GM12878 (cell line): Measurements from ENCODE around the gene PALLD. TPM values are rescaled to one million over a fixed set of nuclear protein-coding genes. Genes with fewer than 3 reads are reported as not detected.

Experiments
- ATF3 ChIP-seq: IDR thresholded peaks from 2 replicates; pipeline ENCODE4 v1.6.1; 2011; ENCODE audit warnings: low read depth, mild to moderate bottlenecking, low read length, moderate library complexity, borderline replicate concordance; ENCODE audit errors: extremely low read depth
- ATF7 ChIP-seq: fragments of 450-650 bp; IDR thresholded peaks from 2 replicates; pipeline ENCODE4 v1.6.1; 2016; ENCODE audit warnings: low read depth, mild to moderate bottlenecking
- BHLHE40 ChIP-seq, 2 experiments: fragments of 450-650 bp in 1 of 2; IDR thresholded peaks; 2 replicates each; pipeline ENCODE4 v1.6.1; 2011 to 2017; ENCODE audit warnings: low read depth in 2 of 2, borderline replicate concordance in 1 of 2, improper control_type of control experiment in 1 of 2, low read length in 1 of 2, mild to moderate bottlenecking in 1 of 2
- CBX3 ChIP-seq: fragments of 200-600 bp; sonication (generic); IDR thresholded peaks from 2 replicates; pipeline ENCODE4 v1.6.1; 2016; ENCODE audit warnings: low read depth, borderline replicate concordance
- CBX5 ChIP-seq: sonication (generic); IDR thresholded peaks from 2 replicates; pipeline ENCODE4 v1.6.1; 2016; ENCODE audit warnings: low read depth, moderate library complexity, mild to moderate bottlenecking, inconsistent platforms
- CREM ChIP-seq: IDR thresholded peaks from 2 replicates; pipeline ENCODE4 v1.6.1; 2014; ENCODE audit warnings: antibody characterized with exemption, low read depth
- E2F4 ChIP-seq: IDR thresholded peaks from 2 replicates; pipeline ENCODE4 v1.6.1; 2012; ENCODE audit warnings: low read depth, low read length, improper control_type of control experiment
- E4F1 ChIP-seq: fragments of 450-650 bp; IDR thresholded peaks from 2 replicates; pipeline ENCODE4 v1.6.1; 2018; ENCODE audit warnings: borderline replicate concordance, mild to moderate bottlenecking; ENCODE audit not compliant: partially characterized antibody
- FOS ChIP-seq: IDR thresholded peaks from 3 replicates; pipeline ENCODE4 v1.6.1; 2011; ENCODE audit warnings: borderline replicate concordance; ENCODE audit not compliant: insufficient read length; ENCODE audit errors: extremely low read depth
- GATAD2B ChIP-seq: fragments of 450-650 bp; conservative IDR thresholded peaks from 2 replicates; pipeline ENCODE4 v1.6.1; 2017; ENCODE audit warnings: low read depth, mild to moderate bottlenecking, moderate library complexity
- HDAC6 ChIP-seq: fragments of 200-600 bp; sonication (generic); IDR thresholded peaks from one replicate; pipeline ENCODE4 v1.8.0; 2017; ENCODE audit warnings: antibody characterized with exemption; ENCODE audit not compliant: unreplicated experiment
- IRF4 ChIP-seq: IDR thresholded peaks from 2 replicates; pipeline ENCODE4 v1.6.1; 2011; ENCODE audit warnings: low read depth, low read length
- IRF5 ChIP-seq: fragments of 450-650 bp; IDR thresholded peaks from 2 replicates; pipeline ENCODE4 v1.6.1; 2017; ENCODE audit warnings: borderline replicate concordance
- LARP7 ChIP-seq: fragments of 450-650 bp; IDR thresholded peaks from 2 replicates; pipeline ENCODE4 v1.6.1; 2017; ENCODE audit warnings: mild to moderate bottlenecking
- NBN ChIP-seq: fragments of 450-650 bp; IDR thresholded peaks from 2 replicates; pipeline ENCODE4 v1.6.1; 2016
- PAX5 ChIP-seq: IDR thresholded peaks from 2 replicates; pipeline ENCODE4 v1.6.1; 2011; ENCODE audit warnings: low read depth, low read length, borderline replicate concordance
- RELA ChIP-seq: fragments of 450-650 bp; IDR thresholded peaks from 2 replicates; pipeline ENCODE4 v1.8.0; 2014; ENCODE audit warnings: borderline replicate concordance; ENCODE audit not compliant: partially characterized antibody
- SMARCA5 ChIP-seq: fragments of 450-650 bp; IDR thresholded peaks from 2 replicates; pipeline ENCODE4 v1.6.1; 2017; ENCODE audit warnings: mild to moderate bottlenecking
- SUZ12 ChIP-seq: fragments of 200-600 bp; sonication (generic); IDR thresholded peaks from one replicate; pipeline ENCODE4 v1.6.1; 2018; ENCODE audit warnings: antibody characterized with exemption, mild to moderate bottlenecking; ENCODE audit not compliant: unreplicated experiment
- TARDBP ChIP-seq: IDR thresholded peaks from 2 replicates; pipeline ENCODE4 v1.6.1; 2016; ENCODE audit warnings: borderline replicate concordance
- TCF12 ChIP-seq: IDR thresholded peaks from 2 replicates; pipeline ENCODE4 v1.6.1; 2011; ENCODE audit warnings: low read depth, mild to moderate bottlenecking, low read length
- TCF7 ChIP-seq: IDR thresholded peaks from 2 replicates; pipeline ENCODE4 v1.6.1; 2014; ENCODE audit warnings: antibody characterized with exemption, borderline replicate concordance
- USF1 ChIP-seq: IDR thresholded peaks from 2 replicates; pipeline ENCODE4 v1.6.1; 2011; ENCODE audit warnings: borderline replicate concordance, low read depth, mild to moderate bottlenecking, moderate library complexity, mixed read lengths, low read length; ENCODE audit not compliant: insufficient read depth; ENCODE audit errors: extremely low read length
- ZBED1 ChIP-seq: IDR thresholded peaks from 2 replicates; pipeline ENCODE4 v1.6.1; 2016; ENCODE audit warnings: borderline replicate concordance
- ZNF24 ChIP-seq: fragments of 450-650 bp; IDR thresholded peaks from 2 replicates; pipeline ENCODE4 v1.6.1; 2017; ENCODE audit warnings: antibody characterized with exemption, mild to moderate bottlenecking
- ZNF384 ChIP-seq: IDR thresholded peaks from 2 replicates; pipeline ENCODE4 v1.6.1; 2012; ENCODE audit warnings: low read depth, mild to moderate bottlenecking, low read length, improper control_type of control experiment, borderline replicate concordance
- polyA plus RNA-seq, 11 experiments: library from polyadenylated mRNA; depleted of rRNA in 4 of 11; unstranded in 6 of 11; stranded (reverse) in 5 of 11; fragments of >200 nt; fragmentation: Nextera tagmentation in 4 of 11; fragmentation: Illumina TruSeq in 1 of 11; extraction: Ambion mirVana in 4 of 11; extraction: Trizol in 1 of 11; gene quantifications; 1 replicate in 1 of 11; 2 replicates in 10 of 11; pipeline versions ENCODE4 v1.2.1 to v1.2.3, GENCODE V29; 2011 to 2016; ENCODE audit warnings: inconsistent platforms in 2 of 11, missing spikeins in 2 of 11, low read depth in 1 of 11
- total RNA-seq, 4 experiments: library from RNA; depleted of rRNA in 3 of 4; stranded (reverse); fragments of >200 nt in 3 of 4; fragmentation: Illumina TruSeq in 1 of 4; extraction: Trizol in 1 of 4; gene quantifications; 2 replicates each; pipeline versions ENCODE4 v1.2.1 to v1.2.3, GENCODE V29; 2013 to 2021

Gene PALLD
- total and polyA plus RNA-seq, 10 of the 15 experiments (the other 5 are each of a cell fraction or from before 2014, with no cell fraction given) = 1.0 to 7.7 (median 1.7) TPM

GRCh38 chr4:168831919-168832762, 335.3 kb downstream of the PALLD start (continued):
- TF ChIP-seq E4F1 (no peak), BHLHE40 (IDR thresholded peaks at IDR 0.05; ENCODE audit: borderline replicate concordance in 1 of 2, low read depth in 2 of 2, low read length in 1 of 2) (peak in 1 of 2 experiments; percentile 33; a peak in 2 of 4 replicates), ZBED1 (no peak), PAX5 (no peak), TCF12 (no peak), LARP7 (no peak), HDAC6 (no peak), SMARCA5 (no peak), SUZ12 (no peak), IRF4 (no peak), IRF5 (no peak), FOS (no peak), USF1 (no peak), CBX5 (no peak), NBN (no peak), TARDBP (no peak), CREM (no peak), RELA (no peak), ATF3 (no peak), CBX3 (no peak), GATAD2B (peak; percentile 67; the same call in 1 of the 2 replicates), ZNF24 (0 out of 2 replicates have a peak, but pooled peaks have one; percentile 27), E2F4 (no peak), TCF7 (no peak), ATF7 (peak; percentile 60), ZNF384 (no peak)
